Vagina (tissue), 2 donors: ENCODE data around the gene HMGCR.
"Not testable (repeated sequence)": the region's sequence is repeated elsewhere in the genome, so short reads cannot be mapped to it uniquely, and the experiment has no call there.

Experiments
- CTCF ChIP-seq, 3 experiments: fragments of 450-650 bp in 2 of 3; fragments of 200-600 bp in 1 of 3; sonication (generic) in 1 of 3; IDR thresholded peaks; one replicate each; pipeline ENCODE4 v1.5.1; 2017 to 2019; ENCODE audit warnings: antibody characterized with exemption in 3 of 3, mild to moderate bottlenecking in 2 of 3, moderate library complexity in 2 of 3
- POLR2A ChIP-seq, 2 donors: fragments of 450-650 bp; IDR thresholded peaks; one replicate each; pipeline ENCODE4 v1.6.1; 2017; ENCODE audit warnings: antibody characterized with exemption in 2 of 2, mild to moderate bottlenecking in 2 of 2, moderate library complexity in 2 of 2
- POLR2AphosphoS5 ChIP-seq, 2 donors: sonication (generic); formaldehyde crosslinking; IDR thresholded peaks; one replicate each; pipeline ENCODE4 v1.9.0; 2017; ENCODE audit warnings: antibody characterized with exemption in 2 of 2, mild to moderate bottlenecking in 2 of 2, low read depth in 1 of 2; ENCODE audit not compliant: insufficient read depth in 1 of 2

GRCh38 chr5:75304486-75304885 lies 32.5 kb upstream of the HMGCR start:
- TF ChIP-seq CTCF (IDR thresholded peaks at IDR 0.05); POLR2A (IDR thresholded peaks at IDR 0.05); POLR2AphosphoS5 (IDR thresholded peaks at IDR 0.05; ENCODE audit: insufficient read depth in 1 of 2, low read depth in 1 of 2): not testable (repeated sequence)
